K562 (cell line): Measurements from ENCODE around the gene DLX3. TPM values are rescaled to one million over a fixed set of nuclear protein-coding genes. Genes with fewer than 3 reads are reported as not detected.

ENCODE experiments used
- ATAC-seq: fragments of 200-7000 bp; cut with Tn5 transposase; 3 replicates; pipeline ENCODE4 v1.9.1; 2020; ENCODE audit warnings: moderate library complexity
- BruUV-seq: library from RNA; stranded (reverse); fragments of 400-500 nt; replicated peaks from 2 replicates; lab custom pipeline; 2021; lab: Mats Ljungman, UMichigan
- CTCF ChIA-PET: fragments of 300-600 bp; formaldehyde crosslinking; extraction: SDS; loops from one replicate; lab custom pipeline; 2021; ENCODE audit warnings: low intra/inter-chr PET ratio; lab: Yijun Ruan, JAX
- POLR2A ChIA-PET: fragments of 300-600, 350-650 bp; sonication (Branson Sonifier 250); formaldehyde crosslinking; extraction: SDS; loops from one replicate; lab custom pipeline; 2021; ENCODE audit warnings: antibody characterized with exemption, inconsistent platforms; lab: Yijun Ruan, JAX
- DNase-seq, 4 experiments: peaks; one replicate each; pipeline versions ENCODE4 v3.0.0 to v3.0.0-alpha.2; 2011 to 2018; ENCODE audit warnings: low spot score in 3 of 4, mixed read lengths in 3 of 4; ENCODE audit errors: extremely low read depth in 1 of 4
- FAIRE-seq: peaks from 2 replicates; lab custom pipeline; 2011; peaks lifted over from hg19 to GRCh38; lab: Jason Lieb, UNC
- H2AFZ ChIP-seq: 2 replicates; pipeline ENCODE4 v1.6.0; 2011; ENCODE audit warnings: low read depth, low read length, control low read depth, inconsistent platforms
- H3K27ac ChIP-seq: fragments of 200-600 bp; 3 replicates; pipeline ENCODE4 v1.8.0; 2011; ENCODE audit warnings: low read depth, mild to moderate bottlenecking, control low read depth, inconsistent platforms, low read length, moderate library complexity, mixed read lengths; ENCODE audit errors: extremely low read depth
- H3K27me3 ChIP-seq, 2 experiments: fragments of 300-600 bp in 1 of 2; 2 replicates in 1 of 2; 3 replicates in 1 of 2; pipeline versions ENCODE4 v1.6.0 to v1.8.0; 2011; ENCODE audit warnings: inconsistent platforms in 2 of 2, low read length in 2 of 2, mild to moderate bottlenecking in 1 of 2, mixed read lengths in 1 of 2, moderate library complexity in 1 of 2; ENCODE audit not compliant: control insufficient read depth in 2 of 2, insufficient read depth in 2 of 2
- H3K36me3 ChIP-seq: fragments of 300-600 bp; 3 replicates; pipeline ENCODE4 v1.8.0; 2011; ENCODE audit warnings: mild to moderate bottlenecking, low read length, inconsistent platforms; ENCODE audit not compliant: control insufficient read depth, insufficient read depth
- H3K4me1 ChIP-seq, 2 experiments: fragments of 200-600 bp in 1 of 2; replicated peaks in 1 of 2; 2 replicates in 1 of 2; 3 replicates in 1 of 2; pipeline versions ENCODE4 v1.5.1 to v1.8.0; 2011; ENCODE audit warnings: inconsistent platforms in 2 of 2, low read length in 2 of 2, mild to moderate bottlenecking in 1 of 2, mixed read lengths in 1 of 2, moderate library complexity in 1 of 2; ENCODE audit not compliant: control insufficient read depth in 2 of 2, insufficient read depth in 2 of 2
- H3K4me2 ChIP-seq: 2 replicates; pipeline ENCODE4 v1.6.1; 2011; ENCODE audit warnings: low read length, control low read depth, inconsistent platforms, mixed read lengths; ENCODE audit not compliant: insufficient read depth
- H3K4me3 ChIP-seq: fragments of 200-600 bp; sonication (generic), shearing (Covaris generic); 2 replicates; pipeline ENCODE4 v1.5.1; 2016; ENCODE audit warnings: control low read depth, inconsistent platforms
- H3K79me2 ChIP-seq: fragments of 200-600 bp; 3 replicates; pipeline ENCODE4 v1.8.0; 2011; ENCODE audit warnings: low read length, inconsistent platforms; ENCODE audit not compliant: control insufficient read depth, insufficient read depth
- H3K9ac ChIP-seq, 2 experiments: 2 replicates each; pipeline versions ENCODE4 v1.6.0 to v1.6.1; 2011; ENCODE audit warnings: low read depth in 2 of 2, low read length in 2 of 2, control low read depth in 1 of 2, inconsistent platforms in 1 of 2, mild to moderate bottlenecking in 1 of 2, mixed read lengths in 1 of 2; ENCODE audit not compliant: insufficient read depth in 1 of 2
- H3K9me1 ChIP-seq: one replicate; pipeline ENCODE4 v1.6.0; 2011; ENCODE audit warnings: inconsistent platforms, mild to moderate bottlenecking, low read length, moderate library complexity; ENCODE audit not compliant: control insufficient read depth, insufficient read depth
- H3K9me3 ChIP-seq: replicated peaks from 2 replicates; pipeline ENCODE4 v1.5.1; 2011; ENCODE audit warnings: low read depth, low read length, inconsistent platforms; ENCODE audit not compliant: control insufficient read depth, insufficient read depth
- H4K20me1 ChIP-seq: replicated peaks from 2 replicates; pipeline ENCODE4 v1.6.1; 2011; ENCODE audit warnings: low read length, inconsistent platforms, mixed read lengths; ENCODE audit not compliant: control insufficient read depth, insufficient read depth
- CTBP1 ChIP-seq: fragments of 450-650 bp; IDR thresholded peaks from 2 replicates; pipeline ENCODE4 v1.6.1; 2016; ENCODE audit warnings: borderline replicate concordance
- NCOA4 ChIP-seq: fragments of 450-650 bp; IDR thresholded peaks from 2 replicates; pipeline ENCODE4 v1.6.1; 2018; ENCODE audit warnings: mild to moderate bottlenecking; ENCODE audit not compliant: partially characterized antibody
- NFYB ChIP-seq: IDR thresholded peaks from 2 replicates; pipeline ENCODE4 v1.6.1; 2011; ENCODE audit warnings: mild to moderate bottlenecking, moderate library complexity; ENCODE audit not compliant: insufficient read length; ENCODE audit errors: extremely low read depth
- RAD21 ChIP-seq, 2 experiments: fragments of 250-450 bp in 1 of 2; fragments of 450-650 bp in 1 of 2; sonication (Bioruptor Pico) in 1 of 2; formaldehyde crosslinking in 1 of 2; IDR thresholded peaks in 1 of 2; conservative IDR thresholded peaks in 1 of 2; 2 replicates each; pipeline versions ENCODE4 v1.4.0 to v1.8.0; 2020 to 2022; ENCODE audit warnings: mild to moderate bottlenecking in 2 of 2, moderate library complexity in 1 of 2
- ZNF589 ChIP-seq: fragments of 200-800 bp; sonication (Bioruptor generic); IDR thresholded peaks from 2 replicates; pipeline ENCODE4 v1.6.1; 2016; ENCODE audit warnings: low read depth, missing genetic modification characterization, missing compliant biosample characterization
- ZNF699 ChIP-seq: fragments of 250-450 bp; sonication (Bioruptor Pico); IDR thresholded peaks from 2 replicates; pipeline ENCODE4 v1.8.0; 2021; ENCODE audit warnings: mild to moderate bottlenecking, moderate library complexity; ENCODE audit not compliant: insufficient replicate concordance
- WGBS: fragments of 100-300 bp; shearing (Covaris generic); methylation state at CpG from one replicate; pipeline ENCODE4 v1.1.6; 2016; ENCODE audit warnings: low coverage, mixed read lengths; ENCODE audit not compliant: insufficient coverage; ENCODE audit errors: missing lambda C conversion rate; 5-methylcytosine and 5-hydroxymethylcytosine counted together
- in situ Hi-C: fragments of 300-500 bp; cut with MboI; formaldehyde crosslinking; loops from 4 replicates; pipeline ENCODE4 v1.15.0; 2018; ENCODE audit warnings: inconsistent platforms, mixed read lengths
- intact Hi-C: fragments of 100-400 bp; cut with micrococcal nuclease; formaldehyde crosslinking; loops from 2 replicates; pipeline ENCODE4 v1.14.2; 2022
- polyA plus RNA-seq, 8 experiments: library from polyadenylated mRNA; depleted of rRNA in 4 of 8; stranded (reverse) in 5 of 8; unstranded in 3 of 8; fragments of >200 nt; fragmentation: Nextera tagmentation in 2 of 8; fragmentation: Illumina TruSeq in 1 of 8; extraction: Ambion mirVana in 2 of 8; extraction: Trizol in 1 of 8; gene quantifications; 2 replicates each; pipeline versions ENCODE4 v1.2.1 to v1.2.3, GENCODE V29; 2011 to 2014; ENCODE audit warnings: inconsistent platforms in 1 of 8, missing spikeins in 1 of 8
- total RNA-seq, 7 experiments: library from RNA; depleted of rRNA in 6 of 7; stranded (reverse); fragments of >200 nt in 6 of 7; fragmentation: Illumina TruSeq in 2 of 7; extraction: Trizol in 2 of 7; gene quantifications; 2 replicates each; pipeline versions ENCODE4 v1.2.1 to v1.2.3, GENCODE V29; 2011 to 2021; ENCODE audit warnings: low replicate concordance in 1 of 7

DLX3 gene
- total and polyA plus RNA-seq, 9 of the 15 experiments (the other 6 are each of a cell fraction or from before 2014, with no cell fraction given) = not detected

DNA sequence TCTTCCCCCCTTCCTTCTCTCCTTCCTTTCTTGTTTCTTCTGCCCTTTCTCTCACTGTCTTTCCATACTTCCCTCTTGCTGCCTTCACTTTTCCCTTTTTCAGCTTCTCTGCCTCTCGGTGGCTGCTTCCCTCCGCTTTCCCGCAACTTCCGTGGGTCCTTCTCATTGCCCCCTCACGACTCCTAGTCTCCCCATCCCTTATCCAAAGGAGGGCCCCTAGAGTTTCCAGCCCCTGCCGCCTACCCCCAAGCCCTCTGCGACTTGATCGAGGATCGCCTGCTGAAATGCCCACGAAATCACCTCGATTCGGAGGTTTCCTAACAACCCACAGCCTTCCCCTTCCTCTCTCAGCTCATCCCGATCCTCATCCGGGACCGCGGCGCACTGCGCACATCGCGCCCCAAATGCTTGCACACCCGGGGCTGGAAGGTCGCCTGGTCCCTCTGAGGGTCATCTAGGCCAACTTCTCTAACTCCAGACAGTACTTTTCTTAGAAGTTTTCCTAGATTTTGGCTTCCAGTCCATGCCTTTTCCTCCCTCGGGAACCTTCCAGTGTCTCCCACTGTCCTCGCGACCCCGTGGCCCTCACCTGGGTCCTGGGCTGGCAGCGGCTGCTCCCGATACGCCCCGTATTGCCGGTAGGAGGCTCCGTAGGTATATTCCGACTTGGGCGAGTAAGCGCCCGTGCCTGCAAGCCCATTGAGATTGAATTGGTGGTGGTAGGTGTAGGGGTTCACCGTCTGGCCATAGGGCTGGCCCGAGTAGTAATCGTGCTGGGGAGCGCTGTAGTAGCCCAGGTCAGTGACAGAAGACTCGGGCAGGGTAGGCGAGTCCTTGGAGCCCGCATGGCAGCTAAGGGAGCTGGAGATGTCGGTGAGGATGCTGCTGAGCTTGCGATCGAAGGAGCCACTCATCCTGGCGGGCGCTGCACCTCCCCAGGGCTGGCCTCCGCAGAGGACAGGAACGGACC is 654 bp downstream of the DLX3 start:
- CTCF ChIA-PET = interaction anchor here (4.3 to 6.2 kb wide), 2 partner anchors 114 to 134 kb away, joined by 24 to 134 read pairs; no protein-coding TSS in a partner anchor
- WGBS = 24% methylated on average over 47 of the region's 50 CpGs
- H3K36me3 ChIP-seq = no peaks in the 10 kb centered on the region
- no peak for ATAC-seq
- TF ChIP-seq NFYB = no peak
- no peak for TF ChIP-seq ZNF699 (CRISPR knock-in tag)
- TF ChIP-seq ZNF589 = no peak
- TF ChIP-seq CTBP1 = no peak
- no peak for TF ChIP-seq NCOA4
- no peak for TF ChIP-seq RAD21 (CRISPR knock-in tag; conservative IDR thresholded peaks at IDR 0.05 in 1 of 2, IDR thresholded peaks at IDR 0.05 in 1 of 2)
- H3K4me2 ChIP-seq = no peak overlapping the region
- intact Hi-C loops (loop anchor here (1.0 to 5.0 kb wide), 2 partner anchors 115 to 297 kb away; no protein-coding TSS in a partner anchor), in situ Hi-C loops (loop anchor here (5.0 kb wide), 2 partner anchors 132 to 422 kb away; no protein-coding TSS in a partner anchor)
- no peaks in the 10 kb centered on the region for H3K9me3 ChIP-seq
- H3K9ac ChIP-seq = no peak overlapping the region
- no peak for FAIRE-seq
- no peak overlapping the region for H3K27ac ChIP-seq
- H3K79me2 ChIP-seq = no peaks in the 10 kb centered on the region
- BruUV-seq = no TSS peak
- H3K27me3 ChIP-seq = peaks cover 40 to 66% of the 10 kb centered on the region in 2 experiments; a peak in 4 of 5 replicates
- no peaks in the 10 kb centered on the region for H3K9me1 ChIP-seq
- no peak overlapping the region for H2AFZ ChIP-seq
- H3K4me1 ChIP-seq = peaks cover 0 to 25% of the 10 kb centered on the region in 2 experiments; a peak in 2 of 5 replicates
- POLR2A ChIA-PET = interaction anchor here (0.6 to 1.2 kb wide), 4 partner anchors 37 to 146 kb away, joined by 3 read pairs; no protein-coding TSS in a partner anchor
- peak in 1 of 4 experiments; percentile 3 for DNase-seq
- no peak overlapping the region for H3K4me3 ChIP-seq
- peaks cover 8% of the 10 kb centered on the region for H4K20me1 ChIP-seq
